ENCODE data around the gene PDK2. TPM values are rescaled to one million over a fixed set of nuclear protein-coding genes. Genes with fewer than 3 reads are reported as not detected.

Gene PDK2
- total RNA-seq, 1 experiment from 2014 or later, result 3.3 TPM

DNA sequence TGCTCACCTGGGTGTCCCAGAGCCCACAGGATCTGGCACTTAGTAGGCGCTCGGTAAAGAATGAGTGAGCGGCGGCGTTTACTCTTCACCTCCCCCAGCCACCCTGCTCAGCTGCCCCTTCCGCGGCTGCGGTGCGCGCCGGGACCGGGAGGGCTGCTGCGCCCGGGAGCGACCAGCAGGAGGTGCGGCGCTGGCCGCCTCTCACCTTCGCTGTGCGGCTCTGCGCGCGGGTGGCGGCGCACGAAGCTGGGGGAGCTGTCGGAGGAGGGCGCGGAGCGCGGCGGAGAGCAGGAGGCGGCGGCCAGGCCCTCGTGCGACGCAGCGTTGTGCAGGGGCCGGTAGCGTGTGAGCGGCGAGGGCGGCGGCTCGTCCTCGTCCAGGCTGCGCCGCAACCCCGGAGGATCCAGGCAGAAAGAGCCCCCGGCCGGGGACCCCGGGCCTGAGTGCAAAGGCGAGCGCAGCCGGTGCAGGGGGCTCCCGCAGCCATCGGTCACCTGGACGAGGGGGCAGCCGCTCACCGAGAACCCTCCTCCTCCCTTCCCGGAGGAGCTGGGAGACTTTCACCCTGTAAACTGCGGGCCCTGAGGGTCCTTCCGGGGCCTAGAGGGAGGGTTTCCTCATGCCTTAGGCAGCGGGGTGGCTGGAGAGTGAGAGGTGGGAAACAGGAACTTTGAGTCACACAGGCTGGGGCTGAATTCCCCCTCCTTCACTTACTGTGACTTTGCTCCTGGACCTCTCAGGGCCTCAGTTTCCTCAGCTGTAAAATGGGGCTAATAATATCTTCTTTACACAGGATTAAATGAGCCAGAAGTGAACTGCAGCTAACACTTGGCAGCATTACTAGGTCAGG is 22.3 kb downstream of the PDK2 start:
- no peak for DNase-seq (ENCODE audit: low read depth)

DNA sequence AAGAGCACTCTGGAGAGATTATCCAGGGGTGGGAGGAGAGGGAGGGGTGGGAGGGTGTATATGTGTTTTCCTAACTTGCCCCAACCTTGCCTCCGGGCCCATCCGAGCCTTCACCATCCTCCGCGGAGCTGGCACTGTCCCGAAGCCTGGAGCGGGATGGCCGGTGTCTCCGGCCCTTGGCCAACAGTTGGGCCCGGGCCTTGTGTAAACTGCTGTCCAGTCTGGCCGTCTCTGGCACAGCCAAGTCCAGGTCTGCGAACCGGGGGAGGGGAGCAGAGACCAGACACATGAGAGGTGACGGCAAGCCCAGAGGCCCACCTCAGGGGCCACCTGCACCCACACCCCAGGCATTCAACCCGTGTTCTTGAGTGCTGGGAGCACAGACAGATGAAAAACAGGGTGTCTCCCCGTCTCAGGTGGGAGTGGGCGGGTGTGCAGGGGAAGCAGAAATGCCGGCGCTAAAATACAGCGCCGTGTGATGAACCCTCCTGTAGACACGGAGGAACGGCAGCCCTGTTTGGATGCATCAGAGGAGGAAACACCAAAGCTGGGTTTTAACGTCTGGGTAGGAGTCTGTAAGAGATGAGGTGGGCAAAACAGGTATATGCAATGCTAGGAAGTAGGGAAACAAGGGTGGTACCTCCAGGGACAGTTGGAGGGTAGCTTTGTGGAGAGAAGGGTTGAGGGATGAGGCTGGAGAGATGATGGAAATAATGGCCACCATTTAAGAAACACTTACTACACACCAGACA is 23.1 kb downstream of the PDK2 start:
- DNase-seq (ENCODE audit: low read depth), result no peak

DNA sequence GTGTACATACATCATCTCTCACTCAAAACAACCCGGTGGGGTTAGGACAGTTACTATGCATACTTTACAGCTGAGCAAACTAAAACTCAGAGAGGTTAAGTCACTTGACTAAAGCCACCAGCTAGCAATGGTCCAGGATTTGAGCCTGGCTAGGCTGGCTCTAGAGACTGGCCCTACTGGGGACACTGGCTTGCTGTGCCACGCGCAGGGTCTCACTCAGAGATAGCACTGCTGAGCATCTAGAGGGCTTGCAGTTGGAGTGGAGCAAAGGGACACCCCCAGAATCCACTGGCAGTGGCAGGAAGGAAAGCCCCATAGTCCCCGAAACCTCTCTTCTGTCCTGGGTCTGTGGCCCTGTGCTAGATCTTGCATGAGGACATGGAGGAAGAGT is 23.7 kb downstream of the PDK2 start:
- DNase-seq (ENCODE audit: low read depth), result no peak

DNA sequence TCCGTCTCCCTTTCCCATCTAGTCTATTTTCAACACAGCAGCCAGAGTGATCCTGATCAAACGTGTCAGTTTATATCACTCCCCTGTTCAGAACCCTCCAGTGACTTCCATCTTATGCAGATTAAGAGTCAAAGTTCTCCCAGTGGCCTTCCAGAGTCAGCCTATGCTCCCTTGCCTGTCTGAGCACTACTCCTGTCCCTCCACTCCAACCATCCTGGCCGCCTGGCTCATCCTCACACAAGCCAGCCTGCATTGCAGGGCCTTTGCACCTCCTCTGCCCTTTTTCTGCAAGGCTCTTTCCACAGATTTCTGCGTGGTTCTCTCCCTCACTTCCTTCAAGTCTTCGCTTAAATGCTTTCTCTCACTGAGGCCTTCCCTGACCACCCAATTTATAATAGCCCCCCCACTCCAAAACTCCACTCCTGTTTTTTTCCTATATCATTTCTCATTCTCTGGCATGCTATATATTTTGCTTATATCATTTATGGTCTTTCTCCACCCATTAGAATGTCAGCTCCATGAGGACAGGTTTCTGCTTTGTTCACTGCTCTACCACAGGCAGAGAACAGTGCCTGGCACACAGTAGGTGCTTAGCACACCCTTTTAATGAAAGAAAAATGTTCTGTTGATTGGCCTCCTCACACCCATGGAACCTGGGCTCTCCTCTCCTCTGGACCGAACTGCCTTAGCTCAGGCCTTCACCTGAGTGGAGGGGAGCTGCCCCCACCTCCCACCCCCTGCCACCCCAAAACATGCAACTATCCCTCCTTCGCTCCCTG is 25.5 kb downstream of the PDK2 start:
- DNase-seq (ENCODE audit: low read depth), result no peak

DNA sequence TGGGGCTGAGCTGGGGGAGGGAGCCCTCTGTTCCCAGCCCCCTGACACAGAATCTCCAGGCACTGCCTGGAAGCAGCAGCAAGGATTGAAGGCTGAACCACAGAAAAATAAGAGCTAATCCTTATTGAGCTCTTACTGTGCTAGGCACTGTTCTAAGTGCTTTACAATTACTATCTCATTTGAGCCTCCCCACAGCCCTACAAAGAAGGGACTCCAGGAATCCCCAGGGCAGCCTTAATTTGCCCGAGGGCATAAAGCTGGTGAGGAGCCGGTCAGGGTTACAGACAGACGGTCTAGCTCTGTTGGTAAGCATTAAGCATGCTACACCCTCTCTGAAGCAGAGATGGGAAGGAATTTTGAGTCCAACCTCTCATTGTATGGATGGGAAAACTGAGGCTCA is 27.8 kb downstream of the PDK2 start:
- no peak for DNase-seq (ENCODE audit: low read depth)

DNA sequence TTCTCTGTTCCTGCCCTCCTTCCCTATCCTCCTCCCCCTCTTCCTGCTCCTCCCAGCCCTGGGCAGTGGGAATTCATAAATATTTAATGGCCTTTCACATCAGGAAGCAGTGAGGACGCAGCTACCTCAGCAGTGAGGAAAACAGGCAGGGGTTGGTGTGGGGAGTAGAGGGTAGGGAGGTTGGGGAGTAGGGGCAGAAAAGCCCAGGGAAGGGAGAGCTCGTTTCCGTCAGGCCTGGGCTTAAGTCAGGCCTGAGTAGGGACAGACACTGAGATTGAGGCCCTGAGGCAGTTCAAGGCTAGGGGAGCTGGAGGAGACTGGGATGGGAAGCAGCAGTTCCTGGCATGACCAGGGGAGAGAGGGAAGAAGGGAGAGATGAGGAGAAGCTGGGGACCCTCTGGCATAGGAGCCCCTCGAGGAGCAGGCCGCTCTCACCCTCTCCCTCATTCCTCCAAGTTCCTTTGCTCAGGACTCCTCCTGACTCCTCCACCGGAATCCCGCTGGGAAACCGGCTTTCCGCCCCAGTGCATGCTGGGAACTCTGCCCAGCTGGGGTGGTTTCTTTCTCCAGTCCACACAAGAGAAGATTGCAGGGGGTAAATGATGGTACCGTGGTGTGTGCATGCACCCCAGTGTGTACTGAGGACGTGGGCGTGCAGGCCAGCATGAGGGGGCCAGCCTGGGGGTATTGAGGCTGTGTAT is 28.6 kb downstream of the PDK2 start:
- no peak for DNase-seq (ENCODE audit: low read depth)

DNA sequence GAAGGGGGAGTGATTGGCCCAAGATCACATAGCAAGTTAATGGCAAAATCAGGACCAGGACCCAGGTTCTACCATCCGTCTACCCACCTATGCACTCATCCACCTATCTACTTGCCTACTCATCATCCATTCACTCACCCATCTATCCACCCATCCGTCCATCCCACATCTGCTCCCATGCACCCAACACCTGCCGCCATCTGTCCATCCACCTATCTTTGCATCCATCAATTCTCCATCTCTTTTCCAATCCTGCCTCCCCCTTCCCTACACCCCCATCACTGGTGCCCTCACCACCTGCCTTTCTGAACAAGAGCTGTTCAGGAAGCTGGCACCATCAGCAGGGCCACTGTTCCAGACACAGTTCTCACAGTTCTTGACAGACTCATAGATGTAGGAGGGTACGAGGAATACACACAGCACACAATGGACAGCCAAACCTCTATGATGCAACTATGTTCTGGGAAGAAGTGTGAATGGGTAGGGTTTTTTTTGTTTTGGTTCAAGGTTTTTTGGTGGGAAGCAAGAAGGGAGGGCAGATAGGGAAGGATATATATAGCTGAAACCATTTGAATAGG is 30.4 kb downstream of the PDK2 start:
- DNase-seq (ENCODE audit: low read depth), result no peak

DNA sequence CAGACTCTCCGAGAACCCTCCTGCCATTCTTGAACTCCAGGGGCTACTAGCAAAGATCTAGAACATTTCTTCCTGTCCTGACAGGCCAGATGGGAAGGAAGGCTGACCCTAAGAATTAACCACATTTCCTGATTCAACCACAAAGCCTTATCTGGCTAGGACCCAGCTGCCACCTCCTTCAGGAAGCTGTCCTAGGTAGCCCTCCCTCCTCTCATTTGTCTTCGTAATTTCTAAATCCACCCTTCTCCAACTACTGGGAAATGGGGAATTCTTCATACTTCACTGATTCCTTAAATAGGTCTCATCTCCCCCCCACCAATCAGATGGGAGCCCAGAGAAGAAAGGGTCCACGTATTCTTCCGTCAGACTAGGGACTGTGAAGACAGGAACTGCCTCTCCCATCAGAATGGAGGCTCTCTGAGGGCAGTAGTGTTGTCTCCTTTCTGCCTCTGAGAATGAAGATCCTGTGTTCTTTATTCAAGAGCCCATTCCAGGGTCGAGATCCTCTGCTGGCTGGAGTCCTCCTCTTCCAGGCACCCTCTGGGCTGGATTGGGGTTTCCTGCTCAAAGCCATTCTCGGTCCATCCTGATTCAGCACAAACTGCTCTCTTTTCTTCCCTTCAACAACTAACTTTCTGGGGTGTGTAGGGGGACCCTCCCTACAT is 32.7 kb downstream of the PDK2 start:
- DNase-seq (ENCODE audit: low read depth), result peak; percentile 65

DNA sequence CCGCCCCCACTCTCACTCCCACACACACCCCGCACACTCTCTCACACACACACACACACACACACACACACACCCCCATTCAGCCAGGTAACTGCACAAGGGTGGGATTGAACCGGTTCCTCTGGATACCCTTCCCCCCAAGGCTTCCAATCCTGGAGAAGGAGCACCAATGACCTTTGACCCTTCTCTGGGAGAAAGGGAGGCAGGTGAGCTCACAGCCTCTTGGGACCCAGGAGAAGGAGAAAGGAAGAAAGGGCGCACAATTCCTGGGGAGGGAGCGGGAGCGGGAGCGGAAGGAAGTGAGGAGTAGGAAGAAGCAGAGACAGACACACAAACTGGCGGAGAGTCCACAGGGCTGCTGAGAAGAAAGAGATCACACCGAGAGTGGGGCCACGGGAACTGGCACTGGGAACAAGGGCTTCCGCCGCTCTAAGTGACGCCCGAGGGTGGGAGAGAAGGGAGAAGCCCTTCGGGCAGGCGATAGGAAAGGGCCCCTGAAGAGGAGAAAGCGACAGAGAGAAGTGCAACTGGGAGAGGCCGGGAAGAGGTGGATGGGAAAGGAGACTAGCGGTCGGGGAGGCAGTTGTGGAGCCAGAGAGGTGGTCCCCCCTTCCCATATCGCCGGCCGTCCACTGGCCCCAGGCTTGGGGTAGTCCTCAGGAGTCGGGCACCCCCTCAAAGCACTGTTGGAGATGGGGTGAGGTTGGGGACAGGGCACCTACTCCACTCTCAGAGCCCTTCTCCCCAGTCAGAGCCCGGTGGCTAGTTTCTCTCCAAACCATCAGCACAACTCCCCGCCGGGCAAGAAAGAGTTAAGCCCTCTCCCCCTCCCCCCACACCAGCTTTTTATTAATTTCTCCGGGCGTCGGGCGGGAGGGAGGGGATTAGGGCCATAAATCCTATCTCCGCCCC is 33.5 kb downstream of the PDK2 start:
- DNase-seq (ENCODE audit: low read depth), result no peak

DNA sequence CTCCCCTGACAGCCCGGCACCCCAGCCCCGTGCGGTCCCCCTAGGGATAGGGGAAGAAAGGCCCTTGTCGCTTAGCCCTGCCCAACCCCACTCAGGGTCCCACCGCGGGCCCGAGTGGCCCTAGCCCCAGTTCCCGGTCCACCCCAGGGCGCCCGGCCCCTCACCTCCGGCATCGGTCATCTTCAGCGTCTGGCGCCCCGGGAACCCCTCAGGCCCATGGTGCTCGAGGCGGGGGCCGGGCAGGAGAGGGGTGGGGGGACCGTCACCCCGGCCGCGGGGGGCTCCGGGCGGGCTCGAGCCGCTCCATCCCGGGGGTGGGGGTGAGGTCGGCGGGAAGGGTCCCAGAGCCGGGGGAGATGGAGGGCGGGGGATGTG is 34.2 kb downstream of the PDK2 start:
- no peak for DNase-seq (ENCODE audit: low read depth)

DNA sequence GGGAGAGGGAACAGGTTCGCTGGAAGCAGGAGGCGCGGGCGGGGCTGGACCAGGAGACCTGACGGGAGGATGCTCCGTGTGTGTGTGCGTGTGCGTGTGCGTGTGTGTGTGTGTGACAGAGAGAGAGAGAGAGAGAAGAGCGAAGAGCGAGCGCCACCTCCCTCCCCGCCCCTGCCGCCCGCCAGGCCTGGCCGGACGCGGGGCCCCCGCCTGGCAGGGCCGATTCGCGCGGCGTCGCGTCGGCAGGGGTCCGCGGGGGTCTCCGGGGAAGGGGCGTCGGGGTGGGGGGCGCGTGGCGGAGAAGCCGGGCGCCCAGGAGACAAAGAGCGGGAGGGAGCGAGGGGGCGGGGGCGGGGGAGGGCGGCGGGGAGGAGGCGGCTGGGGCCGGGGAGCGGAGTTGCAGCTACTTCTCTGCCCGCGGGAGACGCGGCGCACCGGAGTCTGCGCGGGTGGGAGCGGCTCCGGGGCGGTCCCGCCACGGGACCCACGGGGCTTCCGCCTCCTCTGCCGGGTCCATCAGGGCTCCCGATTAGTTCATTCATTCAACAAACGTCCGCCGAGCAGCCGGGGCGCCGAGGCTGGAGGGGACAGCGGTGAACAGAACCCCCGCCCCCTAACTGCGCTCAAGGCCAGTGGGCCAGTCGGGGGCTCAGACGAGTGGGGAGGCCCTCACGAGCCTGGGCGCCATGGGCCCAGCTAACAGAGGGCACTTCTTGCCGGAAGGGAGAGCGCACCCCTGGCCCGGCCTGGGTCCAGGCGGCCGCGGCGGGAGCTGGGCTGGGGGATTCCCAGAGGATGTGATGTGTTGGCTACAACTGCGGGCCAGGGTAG is 34.8 kb downstream of the PDK2 start, which contains the start of gene SAMD14:
TSS of gene SAMD14 (minus strand) at position 433 of the 831 bp plus-strand sequence. CDS start 5,201 bp downstream, outside the sequence.
- DNase-seq (ENCODE audit: low read depth), result no peak

DNA sequence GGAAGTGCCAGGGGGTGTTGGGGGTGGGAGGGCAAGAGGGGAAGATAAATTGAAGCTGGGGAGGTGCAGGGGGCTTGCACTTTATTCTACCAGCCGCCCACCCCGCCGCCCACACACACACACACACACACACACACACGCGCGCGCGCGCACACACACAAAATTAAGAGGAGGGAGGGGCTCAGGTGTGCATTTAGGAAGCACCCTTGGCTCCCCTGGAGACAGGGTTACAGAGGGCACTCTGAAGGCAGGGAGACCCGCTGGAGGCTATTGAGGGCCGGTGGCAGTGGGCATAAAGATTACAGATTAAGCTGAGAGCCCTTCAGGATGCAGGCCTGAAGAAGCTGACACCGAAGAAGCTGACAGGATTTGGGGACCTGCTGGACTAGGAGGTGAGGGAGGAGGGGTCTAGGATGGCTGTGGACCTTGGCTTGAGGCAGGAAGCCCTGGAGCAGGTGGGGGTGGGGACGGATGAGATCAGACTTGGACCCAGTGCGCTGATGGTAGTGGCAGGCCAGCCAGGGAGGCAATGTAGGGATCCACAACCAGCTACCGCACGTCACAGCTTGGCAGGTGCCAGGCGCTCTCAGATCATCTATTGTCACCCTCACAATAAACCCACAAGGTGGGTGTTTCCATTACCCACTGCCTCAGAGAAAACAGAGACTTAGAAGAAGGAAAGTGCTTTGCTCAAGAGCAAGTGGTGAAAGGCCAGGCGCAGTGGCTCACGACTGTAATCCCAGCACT is 35.6 kb downstream of the PDK2 start:
- no peak for DNase-seq (ENCODE audit: low read depth)

DNA sequence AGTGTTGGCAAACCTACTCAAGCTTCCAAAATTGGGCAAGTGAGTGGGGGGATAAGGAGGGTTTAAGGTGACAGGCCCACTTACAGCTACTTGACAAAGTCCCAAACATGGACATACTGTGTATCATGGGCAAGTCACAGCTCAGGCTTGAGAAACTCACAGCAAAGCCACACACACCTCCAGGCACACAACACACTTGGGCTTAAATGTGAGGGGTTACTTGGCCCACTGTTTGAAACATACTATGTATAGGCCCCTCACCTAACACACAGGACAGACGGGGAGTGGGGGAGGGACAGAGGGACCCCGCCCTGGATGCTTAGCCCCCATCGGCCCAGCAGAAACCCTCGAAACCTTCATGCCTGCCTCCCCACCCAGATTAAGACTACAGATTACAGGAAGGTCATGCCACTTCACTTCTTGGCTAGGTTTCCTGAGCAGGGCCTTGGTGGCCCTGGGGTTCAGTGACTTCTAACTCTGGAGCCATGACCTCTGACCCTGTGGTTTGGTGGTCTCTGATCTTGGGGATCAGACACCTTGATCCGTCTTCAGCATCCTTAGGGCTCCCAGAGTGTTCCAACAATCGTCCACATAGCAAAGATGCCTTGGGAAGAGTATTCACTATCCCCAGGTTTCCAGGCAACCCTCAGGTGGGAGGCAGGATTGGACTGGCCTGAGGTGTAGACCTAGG is 37.1 kb downstream of the PDK2 start:
- DNase-seq (ENCODE audit: low read depth), result no peak

DNA sequence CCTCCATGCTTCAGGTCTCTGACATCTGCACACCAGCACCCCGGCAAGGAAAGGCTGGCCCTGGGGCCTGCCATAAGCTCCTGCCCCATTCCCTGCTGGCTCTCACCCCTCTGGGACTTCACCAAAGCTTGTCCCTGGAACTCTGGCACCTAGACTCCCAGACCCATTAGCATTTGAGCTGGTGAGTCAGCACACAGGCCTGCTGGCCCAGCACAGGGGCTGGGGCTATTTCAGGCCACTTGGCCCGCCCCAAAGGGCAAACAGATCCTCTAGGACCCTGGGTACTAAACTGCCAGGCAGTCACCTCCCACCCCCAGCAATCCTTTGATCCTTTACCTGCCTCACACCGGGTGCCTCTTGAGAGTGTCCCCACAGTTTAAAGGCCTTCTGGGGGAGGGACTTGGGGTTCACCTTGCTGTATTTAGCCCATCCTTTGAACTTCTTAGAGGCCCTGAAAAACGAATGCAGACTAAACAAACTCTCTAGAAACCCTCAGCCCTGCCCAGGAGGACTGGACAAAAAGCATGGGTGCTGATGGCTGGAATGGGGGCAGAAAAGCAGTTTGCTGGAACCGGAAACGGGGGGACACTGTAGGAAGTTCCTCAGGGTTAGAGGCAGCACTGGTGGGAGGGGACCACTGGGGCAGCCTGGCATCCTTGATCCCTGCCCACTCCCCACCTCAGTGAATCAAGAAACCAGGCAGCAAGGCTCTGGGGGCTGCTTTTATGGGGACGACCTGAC is 38.0 kb downstream of the PDK2 start:
- DNase-seq (ENCODE audit: low read depth), result peak; percentile 28

DNA sequence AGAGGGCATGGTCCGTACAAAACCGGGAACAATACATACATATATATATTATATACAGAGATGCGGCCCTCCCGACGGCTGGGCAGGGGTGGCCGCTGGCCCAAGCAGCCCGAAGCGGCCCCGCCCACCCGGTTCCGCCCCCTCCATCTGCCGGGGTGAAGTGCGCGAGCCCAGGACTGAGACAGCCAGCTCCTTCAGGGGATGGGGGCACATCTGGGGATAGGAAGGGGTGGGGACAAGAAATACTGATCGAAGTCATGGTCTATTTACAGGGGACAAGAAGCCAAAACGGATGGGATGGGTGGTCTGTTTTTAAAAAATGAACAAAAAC is 38.6 kb downstream of the PDK2 start:
- no peak for DNase-seq (ENCODE audit: low read depth)
